H1 (cell line): ENCODE data around the gene COL4A3. TPM values are rescaled to one million over a fixed set of nuclear protein-coding genes. Genes with fewer than 3 reads are reported as not detected.

Experiments
- RFX5 ChIP-seq: IDR thresholded peaks from 2 replicates; pipeline ENCODE4 v1.6.1; 2011; ENCODE audit warnings: low read depth, low read length, improper control_type of control experiment, borderline replicate concordance
- polyA plus RNA-seq, 7 experiments: library from polyadenylated mRNA; depleted of rRNA in 3 of 7; stranded (reverse) in 5 of 7; unstranded in 2 of 7; fragments of >200 nt in 5 of 7; fragments of 200-250 nt in 2 of 7; gene quantifications; 1 replicate in 5 of 7; 2 replicates in 1 of 7; 4 replicates in 1 of 7; pipeline versions ENCODE4 v1.2.1 to v1.2.3, GENCODE V29; 2011 to 2013; ENCODE audit warnings: missing spikeins in 2 of 7, mixed read lengths in 2 of 7
- total RNA-seq: library from RNA; stranded (reverse); fragmentation: NEBNext Ultra II Directional; extraction: Animal tissue kit (Norgen Biotek cat#: 25700); gene quantifications from 2 replicates; pipeline ENCODE4 v1.2.1, GENCODE V29; 2021

Gene COL4A3
- total and polyA plus RNA-seq, 2 of the 8 experiments (the other 6 are each of a cell fraction or from before 2014, with no cell fraction given) = 0.12 to 0.17 TPM

DNA sequence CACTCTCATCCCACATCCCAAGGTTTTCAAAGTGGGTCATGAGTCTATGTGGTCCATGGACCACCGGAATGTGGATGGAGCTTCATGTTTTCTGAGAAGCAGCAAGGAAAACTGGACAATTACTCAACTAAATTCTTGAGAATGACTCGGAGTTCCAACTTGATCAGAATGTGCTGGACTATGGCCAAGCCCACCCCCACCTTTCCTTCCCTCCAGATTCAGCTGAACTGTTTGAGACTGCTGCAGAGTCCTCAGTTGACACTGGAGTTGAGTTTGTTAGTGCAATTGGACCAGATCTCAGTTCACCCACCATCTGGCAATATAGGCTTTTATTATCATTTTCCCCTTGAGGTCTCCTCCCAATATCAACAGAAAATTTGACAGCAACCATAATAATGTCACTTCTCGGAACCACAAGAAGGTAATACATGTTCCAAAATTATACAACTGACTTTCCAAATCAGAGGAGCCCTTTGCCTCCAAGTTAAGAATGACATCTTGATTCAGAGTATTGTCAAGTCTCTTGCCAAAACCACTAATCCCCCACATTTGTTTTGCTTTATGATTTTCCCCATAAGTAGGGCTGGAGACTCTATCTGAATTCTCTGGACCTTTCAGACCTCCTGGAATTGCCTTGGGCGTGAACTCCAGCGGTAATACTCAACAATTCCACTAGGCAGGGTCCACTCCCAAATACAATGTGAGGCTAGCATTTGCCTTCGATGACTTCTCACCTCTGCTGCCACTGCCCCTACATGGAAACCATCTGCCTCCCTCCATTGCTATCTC lies 9.2 kb upstream of the COL4A3 start (continued):
- TF ChIP-seq RFX5 = no peak
